ENCODE data around the gene WDR45B. TPM values are rescaled to one million over a fixed set of nuclear protein-coding genes. Genes with fewer than 3 reads are reported as not detected.

WDR45B gene
- total RNA-seq, 2 donors from 2014 or later, result 50.0 to 55.7 TPM

DNA sequence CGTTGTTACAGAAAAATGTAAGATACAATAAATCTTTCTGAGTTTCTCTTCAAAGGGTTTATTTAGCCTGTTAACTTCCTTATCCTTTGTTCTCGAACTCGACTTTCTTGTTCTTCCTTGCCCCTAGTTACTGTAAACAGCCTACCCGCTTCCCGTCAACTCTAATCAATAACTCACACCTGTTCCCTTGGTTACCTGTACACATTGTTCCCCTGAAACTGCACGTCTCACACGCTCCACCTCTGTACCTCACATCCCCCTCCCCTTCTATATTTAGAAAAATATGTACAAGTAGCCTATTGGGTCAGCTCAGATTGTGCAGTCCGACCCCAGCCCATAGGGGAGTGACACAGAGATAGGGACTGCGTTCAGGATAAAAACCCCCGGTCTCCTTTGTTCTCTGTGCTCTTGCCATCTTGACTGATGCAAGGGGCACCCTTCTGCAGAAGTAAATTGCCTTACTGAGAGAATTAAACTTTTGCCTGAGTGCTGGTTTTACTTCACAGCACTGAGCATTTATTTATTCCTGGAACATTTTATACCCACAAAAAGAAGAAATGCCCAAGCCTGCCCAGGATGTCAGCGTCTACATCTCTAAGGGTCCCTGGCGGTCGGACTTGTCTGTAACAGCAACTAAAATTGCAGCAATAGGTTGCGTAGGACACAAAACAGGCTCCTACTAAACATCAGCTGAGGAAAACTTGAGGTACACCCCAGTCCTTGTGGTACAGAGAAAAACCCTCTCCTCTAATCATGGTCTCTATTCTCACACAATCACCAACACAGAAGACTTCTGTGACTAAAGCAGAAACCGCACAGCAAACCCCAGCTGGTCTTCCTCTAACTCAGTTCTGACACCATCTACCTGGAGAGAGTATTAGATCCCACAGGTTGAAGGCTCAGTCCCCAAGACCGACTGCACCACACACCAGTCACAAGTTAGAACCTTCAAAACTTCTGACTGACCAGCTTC lies 11.3 kb downstream of the WDR45B start:
- H3K4me3 ChIP-seq, result no peak overlapping the region
- H3K27me3 ChIP-seq (replicated peaks; ENCODE audit: insufficient read depth), result no peaks in the 10 kb centered on the region
- no peak overlapping the region for H3K27ac ChIP-seq
- H3K36me3 ChIP-seq, result peaks cover 21% of the 10 kb centered on the region
- TF ChIP-seq, protein P1, sequence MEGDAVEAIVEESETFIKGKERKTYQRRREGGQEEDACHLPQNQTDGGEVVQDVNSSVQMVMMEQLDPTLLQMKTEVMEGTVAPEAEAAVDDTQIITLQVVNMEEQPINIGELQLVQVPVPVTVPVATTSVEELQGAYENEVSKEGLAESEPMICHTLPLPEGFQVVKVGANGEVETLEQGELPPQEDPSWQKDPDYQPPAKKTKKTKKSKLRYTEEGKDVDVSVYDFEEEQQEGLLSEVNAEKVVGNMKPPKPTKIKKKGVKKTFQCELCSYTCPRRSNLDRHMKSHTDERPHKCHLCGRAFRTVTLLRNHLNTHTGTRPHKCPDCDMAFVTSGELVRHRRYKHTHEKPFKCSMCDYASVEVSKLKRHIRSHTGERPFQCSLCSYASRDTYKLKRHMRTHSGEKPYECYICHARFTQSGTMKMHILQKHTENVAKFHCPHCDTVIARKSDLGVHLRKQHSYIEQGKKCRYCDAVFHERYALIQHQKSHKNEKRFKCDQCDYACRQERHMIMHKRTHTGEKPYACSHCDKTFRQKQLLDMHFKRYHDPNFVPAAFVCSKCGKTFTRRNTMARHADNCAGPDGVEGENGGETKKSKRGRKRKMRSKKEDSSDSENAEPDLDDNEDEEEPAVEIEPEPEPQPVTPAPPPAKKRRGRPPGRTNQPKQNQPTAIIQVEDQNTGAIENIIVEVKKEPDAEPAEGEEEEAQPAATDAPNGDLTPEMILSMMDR (IDR thresholded peaks at IDR 0.05), result no peak
- H3K9me3 ChIP-seq, result no peaks in the 10 kb centered on the region
- H3K4me1 ChIP-seq (ENCODE audit: control insufficient read depth in 1 of 2, low read depth in 2 of 2), result no peaks in the 10 kb centered on the region
- DNase-seq (ENCODE audit: low spot score), result no peak
- no peak for ATAC-seq (ENCODE audit: insufficient number of reproducible peaks, low FRiP score, low read depth)

DNA sequence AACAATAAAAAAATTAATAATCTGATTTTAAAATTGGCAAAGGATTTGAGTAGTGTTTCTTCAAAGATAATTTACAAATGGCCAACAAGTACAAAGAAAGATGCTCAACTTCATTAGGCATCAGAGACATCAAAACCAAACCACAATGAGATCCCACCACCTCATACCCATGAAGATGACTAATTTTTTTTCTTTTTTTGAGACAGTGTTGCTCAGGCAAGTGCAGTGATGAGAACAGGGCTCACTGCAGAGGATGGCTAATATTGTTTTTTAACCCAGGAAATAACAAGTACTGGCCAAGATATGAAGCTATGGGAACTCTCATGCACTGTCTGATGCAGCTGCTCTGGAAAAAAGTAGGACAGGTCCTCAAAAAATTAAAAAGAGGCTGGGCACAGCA lies 14.9 kb downstream of the WDR45B start:
- Histone ChIP-seq H3K4me3 (no peak overlapping the region), H3K27me3 (replicated peaks; ENCODE audit: insufficient read depth) (no peaks in the 10 kb centered on the region), H3K36me3 (peaks cover 19% of the 10 kb centered on the region), H3K27ac (no peak overlapping the region), H3K4me1 (ENCODE audit: control insufficient read depth in 1 of 2, low read depth in 2 of 2) (no peaks in the 10 kb centered on the region), H3K9me3 (no peaks in the 10 kb centered on the region)
- TF ChIP-seq, protein P1 (IDR thresholded peaks at IDR 0.05), result no peak
- ATAC-seq (ENCODE audit: insufficient number of reproducible peaks, low FRiP score, low read depth), result no peak
- DNase-seq (ENCODE audit: low spot score), result no peak

DNA sequence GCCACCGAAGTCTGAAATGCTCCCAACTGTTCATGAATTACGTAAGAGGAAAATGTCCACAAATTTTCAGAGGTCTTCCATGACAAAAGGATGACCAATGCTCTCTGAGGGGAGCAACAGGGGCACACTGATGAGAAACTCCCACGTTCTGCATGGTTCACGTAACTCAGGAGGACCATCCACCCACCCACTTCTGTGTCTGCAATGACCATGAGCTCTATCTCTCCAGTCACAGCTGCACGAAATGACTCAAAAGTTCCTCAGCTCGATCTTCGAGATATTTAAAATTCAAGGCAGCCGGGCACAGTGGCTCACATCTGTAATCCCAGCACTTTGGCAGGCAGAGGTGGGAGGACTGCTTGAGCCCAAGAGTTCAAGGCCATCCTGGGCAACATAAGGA lies 15.8 kb downstream of the WDR45B start:
- TF ChIP-seq, protein P1 (IDR thresholded peaks at IDR 0.05), result no peak
- no peaks in the 10 kb centered on the region for H3K4me1 ChIP-seq (ENCODE audit: control insufficient read depth in 1 of 2, low read depth in 2 of 2)
- no peaks in the 10 kb centered on the region for H3K9me3 ChIP-seq
- no peak overlapping the region for H3K4me3 ChIP-seq
- no peaks in the 10 kb centered on the region for H3K27me3 ChIP-seq (replicated peaks; ENCODE audit: insufficient read depth)
- no peak overlapping the region for H3K27ac ChIP-seq
- peaks cover 28% of the 10 kb centered on the region for H3K36me3 ChIP-seq
- ATAC-seq (ENCODE audit: insufficient number of reproducible peaks, low FRiP score, low read depth) (no peak), DNase-seq (ENCODE audit: low spot score) (no peak)

DNA sequence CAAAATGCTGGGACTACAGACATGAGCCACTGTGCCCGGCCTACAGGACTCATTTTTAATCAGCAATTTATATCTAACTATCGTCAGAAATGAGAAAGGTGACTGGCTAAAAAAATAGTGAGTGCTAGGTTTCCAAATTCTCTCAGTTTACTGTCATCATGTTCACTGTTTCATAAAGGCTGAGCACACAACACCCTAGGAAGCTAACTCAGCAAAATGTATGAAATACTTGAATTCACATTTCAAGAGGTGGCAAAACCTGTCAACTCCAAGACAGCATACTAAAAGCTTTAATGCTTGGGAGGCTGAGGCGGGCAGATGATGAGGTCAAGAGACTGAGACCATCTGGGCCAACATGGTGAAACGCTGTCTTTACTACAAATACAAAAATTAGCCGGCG lies 16.7 kb downstream of the WDR45B start:
- peaks cover 31% of the 10 kb centered on the region for H3K36me3 ChIP-seq
- H3K27ac ChIP-seq, result no peak overlapping the region
- DNase-seq (ENCODE audit: low spot score) (no peak), ATAC-seq (ENCODE audit: insufficient number of reproducible peaks, low FRiP score, low read depth) (no peak)
- TF ChIP-seq, protein P1 (IDR thresholded peaks at IDR 0.05), result no peak
- no peaks in the 10 kb centered on the region for H3K27me3 ChIP-seq (replicated peaks; ENCODE audit: insufficient read depth)
- no peak overlapping the region for H3K4me3 ChIP-seq
- H3K4me1 ChIP-seq (ENCODE audit: control insufficient read depth in 1 of 2, low read depth in 2 of 2), result no peaks in the 10 kb centered on the region
- H3K9me3 ChIP-seq, result no peaks in the 10 kb centered on the region

DNA sequence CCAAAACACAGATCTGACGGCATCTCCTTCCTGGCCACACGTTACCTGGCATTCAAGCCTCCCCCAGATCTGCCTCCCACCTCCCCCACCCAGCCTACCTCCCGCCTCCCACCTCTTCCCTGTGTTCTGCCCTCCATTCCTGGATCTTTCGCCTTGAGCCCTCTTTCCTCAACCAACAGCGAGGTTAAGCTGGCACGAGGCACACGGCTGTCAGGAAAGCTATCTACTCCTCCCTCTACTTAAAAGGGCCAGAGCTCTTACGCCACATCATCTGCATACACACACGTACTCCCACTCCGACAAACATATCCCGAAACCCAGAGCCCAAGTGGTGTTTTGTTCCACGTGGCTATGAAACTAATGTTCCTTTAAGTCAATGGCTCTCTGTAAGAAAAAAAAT lies 18.0 kb downstream of the WDR45B start:
- ATAC-seq (ENCODE audit: insufficient number of reproducible peaks, low FRiP score, low read depth) (no peak), DNase-seq (ENCODE audit: low spot score) (no peak)
- Histone ChIP-seq H3K27me3 (replicated peaks; ENCODE audit: insufficient read depth) (no peaks in the 10 kb centered on the region), H3K36me3 (peaks cover 42% of the 10 kb centered on the region), H3K4me1 (ENCODE audit: control insufficient read depth in 1 of 2, low read depth in 2 of 2) (no peaks in the 10 kb centered on the region), H3K9me3 (no peaks in the 10 kb centered on the region), H3K27ac (no peak overlapping the region), H3K4me3 (no peak overlapping the region)
- TF ChIP-seq, protein P1 (IDR thresholded peaks at IDR 0.05), result no peak
